GM23338 (cell line): Measurements from ENCODE around the gene MEF2D. TPM values are rescaled to one million over a fixed set of nuclear protein-coding genes. Genes with fewer than 3 reads are reported as not detected.
A peak's percentile ranks its signal among the peaks of the same experiment; 100 is the strongest.

Source experiments
- ATAC-seq: fragments of 200-7000 bp; cut with Tn5 transposase; 3 replicates; pipeline ENCODE4 v1.9.1; 2020
- DNase-seq: peaks from one replicate; pipeline ENCODE4 v3.0.0-alpha.2; 2015; ENCODE audit warnings: low spot score
- H2AFZ ChIP-seq: fragments of 200-600 bp; sonication (generic); 2 replicates; pipeline ENCODE4 v1.8.0; 2016; ENCODE audit warnings: antibody characterized with exemption, mild to moderate bottlenecking, moderate library complexity
- H3F3A ChIP-seq: fragments of 200-600 bp; sonication (generic); replicated peaks from 2 replicates; pipeline ENCODE4 v1.8.0; 2017; ENCODE audit warnings: antibody characterized with exemption, mixed run types, low read depth
- H3K27ac ChIP-seq: fragments of 200-600 bp; sonication (generic); 2 replicates; pipeline ENCODE4 v1.6.1; 2016; ENCODE audit warnings: low read depth
- H3K27me3 ChIP-seq: fragments of 200-600 bp; sonication (generic); 2 replicates; pipeline ENCODE4 v1.8.0; 2016; ENCODE audit warnings: mild to moderate bottlenecking, mixed run types, moderate library complexity; ENCODE audit not compliant: insufficient read depth
- H3K36me3 ChIP-seq: fragments of 200-600 bp; sonication (generic); 2 replicates; pipeline ENCODE4 v1.8.0; 2016; ENCODE audit warnings: mild to moderate bottlenecking; ENCODE audit not compliant: insufficient read depth
- H3K4me1 ChIP-seq: fragments of 200-600 bp; sonication (generic); 2 replicates; pipeline ENCODE4 v1.8.0; 2016; ENCODE audit warnings: mild to moderate bottlenecking, moderate library complexity; ENCODE audit not compliant: insufficient read depth
- H3K4me2 ChIP-seq: fragments of 200-600 bp; sonication (generic); 2 replicates; pipeline ENCODE4 v1.7.1; 2017; ENCODE audit warnings: mixed run types
- H3K4me3 ChIP-seq: fragments of 200-600 bp; sonication (generic); 2 replicates; pipeline ENCODE4 v1.6.1; 2016; ENCODE audit warnings: mixed run types
- H3K79me2 ChIP-seq: fragments of 200-600 bp; sonication (generic); replicated peaks from 2 replicates; pipeline ENCODE4 v1.8.0; 2017; ENCODE audit warnings: mild to moderate bottlenecking; ENCODE audit not compliant: insufficient read depth
- H3K9me2 ChIP-seq: fragments of 200-600 bp; sonication (generic); 2 replicates; pipeline ENCODE4 v1.8.0; 2017; ENCODE audit not compliant: insufficient read depth
- H4K20me1 ChIP-seq: fragments of 200-600 bp; sonication (generic); replicated peaks from 2 replicates; pipeline ENCODE4 v1.8.0; 2017; ENCODE audit warnings: mild to moderate bottlenecking; ENCODE audit not compliant: insufficient read depth
- H3K27ac Mint-ChIP-seq: 2 replicates; pipeline ENCODE4 v1.8.0; 2020; ENCODE audit warnings: inconsistent platforms, mild to moderate bottlenecking, moderate library complexity, mixed read lengths
- H3K27me3 Mint-ChIP-seq: 3 replicates; pipeline ENCODE4 v1.8.0; 2022; ENCODE audit warnings: low read depth, mild to moderate bottlenecking, moderate library complexity, mixed read lengths, inconsistent platforms; ENCODE audit not compliant: insufficient read depth, poor library complexity
- H3K36me3 Mint-ChIP-seq: 3 replicates; pipeline ENCODE4 v1.8.0; 2021; ENCODE audit warnings: low read depth, mild to moderate bottlenecking, inconsistent platforms, moderate library complexity, mixed read lengths
- H3K4me1 Mint-ChIP-seq: 3 replicates; pipeline ENCODE4 v1.8.0; 2020; ENCODE audit warnings: mild to moderate bottlenecking, inconsistent platforms, mixed read lengths
- H3K4me3 Mint-ChIP-seq: 3 replicates; pipeline ENCODE4 v1.8.0; 2021; ENCODE audit warnings: moderate library complexity, mild to moderate bottlenecking, inconsistent platforms, mixed read lengths
- H3K9me3 Mint-ChIP-seq: 3 replicates; pipeline ENCODE4 v1.8.0; 2020; ENCODE audit warnings: moderate library complexity, mild to moderate bottlenecking, inconsistent platforms, mixed read lengths
- CREB1 ChIP-seq: fragments of 250-450 bp; sonication (Bioruptor Pico); IDR thresholded peaks from 2 replicates; pipeline ENCODE4 v1.5.0; 2020; ENCODE audit warnings: low read depth, mild to moderate bottlenecking, moderate library complexity
- CTCF ChIP-seq, 2 experiments: fragments of 200-600 bp in 1 of 2; sonication (generic) in 1 of 2; conservative IDR thresholded peaks; 2 replicates each; pipeline versions ENCODE4 v1.5.1 to v1.6.1; 2016 to 2017; ENCODE audit warnings: antibody characterized with exemption in 2 of 2, low read depth in 2 of 2, mild to moderate bottlenecking in 2 of 2, moderate library complexity in 1 of 2
- ETS1 ChIP-seq: IDR thresholded peaks from 2 replicates; pipeline ENCODE4 v1.6.1; 2016; ENCODE audit warnings: antibody characterized with exemption
- EZH2 ChIP-seq: fragments of 200-600 bp; sonication (generic); IDR thresholded peaks from one replicate; pipeline ENCODE4 v1.8.0; 2017; ENCODE audit warnings: antibody characterized with exemption, mild to moderate bottlenecking, low read depth; ENCODE audit not compliant: unreplicated experiment
- EZH2phosphoT487 ChIP-seq: fragments of 200-600 bp; sonication (generic); IDR thresholded peaks from one replicate; pipeline ENCODE4 v1.8.1; 2018; ENCODE audit warnings: antibody characterized with exemption; ENCODE audit not compliant: unreplicated experiment
- JUNB ChIP-seq: IDR thresholded peaks from one replicate; pipeline ENCODE4 v1.6.1; 2016; ENCODE audit warnings: antibody characterized with exemption; ENCODE audit not compliant: unreplicated experiment
- NANOG ChIP-seq: IDR thresholded peaks from 2 replicates; pipeline ENCODE4 v1.6.1; 2016; ENCODE audit warnings: antibody characterized with exemption, borderline replicate concordance
- POLR2AphosphoS5 ChIP-seq: IDR thresholded peaks from 2 replicates; pipeline ENCODE4 v1.6.1; 2016; ENCODE audit warnings: antibody characterized with exemption, low read depth
- REST ChIP-seq: IDR thresholded peaks from one replicate; pipeline ENCODE4 v1.6.1; 2018; ENCODE audit warnings: antibody characterized with exemption; ENCODE audit not compliant: unreplicated experiment
- STAT1 ChIP-seq: IDR thresholded peaks from one replicate; pipeline ENCODE4 v1.6.1; 2016; ENCODE audit warnings: antibody characterized with exemption; ENCODE audit not compliant: unreplicated experiment
- ZNF114 ChIP-seq: fragments of 250-450 bp; sonication (Bioruptor Pico); IDR thresholded peaks from 2 replicates; pipeline ENCODE4 v1.5.0; 2020; ENCODE audit warnings: mild to moderate bottlenecking, moderate library complexity
- polyA plus RNA-seq: library from polyadenylated mRNA; unstranded; fragments of >200 nt; fragmentation: Nextera tagmentation; extraction: Ambion mirVana; gene quantifications from 2 replicates; pipeline ENCODE4 v1.2.1, GENCODE V29; 2016
- total RNA-seq: library from RNA; depleted of rRNA; stranded (reverse); fragments of >200 nt; shearing (Covaris generic); gene quantifications from 2 replicates; pipeline ENCODE4 v1.2.3, GENCODE V29; 2014

The MEF2D gene
- total and polyA plus RNA-seq, 2 experiments from 2014 or later = 10.6 to 15.5 TPM

DNA sequence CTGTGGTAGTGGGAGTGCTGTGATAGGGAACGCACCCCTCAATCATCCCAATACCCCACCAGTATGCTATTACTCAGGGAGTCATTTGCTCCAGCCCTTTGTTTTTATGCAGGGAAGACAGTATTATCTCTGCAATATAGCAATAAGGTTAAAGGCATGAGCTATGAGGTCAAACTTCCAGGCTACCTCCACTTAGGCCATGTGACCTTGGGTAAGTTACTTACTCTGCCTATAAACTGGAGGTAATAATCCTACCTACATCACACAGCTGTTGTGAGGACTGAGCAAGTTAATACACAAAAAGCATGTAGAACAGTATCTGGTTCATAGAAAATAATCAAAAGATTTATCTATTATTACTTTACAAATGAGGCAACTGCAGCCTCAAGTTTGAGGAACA lies 30.1 kb downstream of the MEF2D start (continued):
- TF ChIP-seq REST (no peak), EZH2phosphoT487 (no peak)

DNA sequence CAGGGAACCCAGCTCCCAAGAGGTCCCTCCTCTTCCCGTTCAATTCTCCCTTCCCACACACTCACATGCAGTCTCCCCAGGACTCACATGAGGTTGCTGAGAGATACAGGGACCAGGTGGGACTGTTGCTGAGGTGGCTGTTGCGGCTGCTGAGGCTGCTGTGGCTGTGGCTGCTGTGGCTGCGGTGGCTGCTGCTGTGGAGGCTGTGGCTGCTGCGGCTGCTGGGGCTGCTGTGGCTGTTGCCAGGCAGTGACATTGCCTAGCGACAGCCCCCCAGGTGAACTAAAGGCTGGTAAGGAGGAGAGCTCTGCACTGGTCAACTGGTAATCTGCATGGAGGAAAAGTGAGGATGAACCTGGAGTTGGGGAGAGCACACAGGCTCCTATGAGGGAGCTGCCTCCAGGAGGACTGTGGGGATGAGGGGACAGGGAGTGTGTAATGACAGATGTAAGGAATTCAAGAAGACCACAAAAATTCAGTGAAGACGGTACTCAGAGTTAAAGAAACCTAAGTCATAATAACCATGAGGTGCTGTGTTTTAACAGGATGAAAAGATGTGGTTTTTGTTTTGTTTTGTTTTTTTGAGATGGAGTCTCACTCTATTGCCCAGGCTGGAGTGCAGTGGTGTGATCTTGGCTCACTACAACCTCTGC lies 31.8 kb downstream of the MEF2D start:
- H3K79me2 ChIP-seq = no peaks in the 10 kb centered on the region
- H3K36me3 Mint-ChIP-seq = peaks cover 26% of the 10 kb centered on the region
- H3K4me2 ChIP-seq = no peak overlapping the region
- no peaks in the 10 kb centered on the region for H3F3A ChIP-seq
- no peak for ATAC-seq
- H3K4me3 Mint-ChIP-seq = no peak overlapping the region
- peaks cover 22% of the 10 kb centered on the region for H3K4me1 ChIP-seq
- peaks cover 28% of the 10 kb centered on the region for H3K4me1 Mint-ChIP-seq
- no peak for DNase-seq
- H3K9me3 Mint-ChIP-seq = no peaks in the 10 kb centered on the region; the same call in 2 of the 3 replicates
- H2AFZ ChIP-seq = no peak overlapping the region
- no peaks in the 10 kb centered on the region for H3K9me2 ChIP-seq
- H3K27ac ChIP-seq = no peak overlapping the region
- H3K36me3 ChIP-seq = no peaks in the 10 kb centered on the region
- peaks cover 11% of the 10 kb centered on the region for H3K27me3 Mint-ChIP-seq
- H3K4me3 ChIP-seq = no peak overlapping the region
- no peaks in the 10 kb centered on the region for H4K20me1 ChIP-seq
- H3K27me3 ChIP-seq = no peaks in the 10 kb centered on the region
- peak overlapping the region; percentile 13; the same call in 1 of the 2 replicates for H3K27ac Mint-ChIP-seq
- no peak for TF ChIP-seq NANOG
- no peak for TF ChIP-seq REST
- TF ChIP-seq ETS1 = no peak
- no peak for TF ChIP-seq POLR2AphosphoS5
- TF ChIP-seq CREB1 (CRISPR knock-in tag) = no peak
- no peak for TF ChIP-seq ZNF114
- TF ChIP-seq JUNB = no peak
- no peak for TF ChIP-seq STAT1
- TF ChIP-seq CTCF (conservative IDR thresholded peaks at IDR 0.05; ENCODE audit: low read depth in 2 of 2) = no peak
- no peak for TF ChIP-seq EZH2
